HG03196 (cell line): ENCODE measurements around the gene IFT43.

Source experiments
- ATAC-seq: cut with Tn5 transposase; IDR thresholded peaks from one replicate; pipeline ENCODE4 v1.9.1; 2021; ENCODE audit not compliant: unreplicated experiment

IFT43 gene

GRCh38 chr14:76073717-76074116 lies 88.2 kb downstream of the IFT43 start:
- no peak for ATAC-seq

GRCh38 chr14:76077340-76077739 lies 91.8 kb downstream of the IFT43 start:
- ATAC-seq: no peak

- no peak for ATAC-seq
Measured at GRCh38 chr14:76078501-76078900, 92.9 kb downstream of the IFT43 start.

GRCh38 chr14:76080025-76080424 lies 94.5 kb downstream of the IFT43 start:
- no peak for ATAC-seq

- no peak for ATAC-seq
Measured at GRCh38 chr14:76080471-76080870, 94.9 kb downstream of the IFT43 start.

GRCh38 chr14:76081642-76082041 lies 96.1 kb downstream of the IFT43 start:
- no peak for ATAC-seq

GRCh38 chr14:76083796-76084765 lies 98.5 kb downstream of the IFT43 start:
- no peak for ATAC-seq

GRCh38 chr14:76085358-76085757 lies 99.8 kb downstream of the IFT43 start:
- no peak for ATAC-seq

GRCh38 chr14:76086636-76087035 lies 101.1 kb downstream of the IFT43 start:
- no peak for ATAC-seq

- ATAC-seq: no peak
Measured at GRCh38 chr14:76088326-76088725, 102.8 kb downstream of the IFT43 start.

GRCh38 chr14:76088771-76089571 lies 103.4 kb downstream of the IFT43 start:
- ATAC-seq: no peak

GRCh38 chr14:76089575-76089974 lies 104.0 kb downstream of the IFT43 start:
- no peak for ATAC-seq

GRCh38 chr14:76090616-76091391 lies 105.2 kb downstream of the IFT43 start:
- no peak for ATAC-seq

GRCh38 chr14:76093077-76093476 lies 107.5 kb downstream of the IFT43 start:
- ATAC-seq: no peak

GRCh38 chr14:76096257-76096656 lies 110.7 kb downstream of the IFT43 start:
- no peak for ATAC-seq

GRCh38 chr14:76097547-76097946 lies 112.0 kb downstream of the IFT43 start:
- no peak for ATAC-seq

GRCh38 chr14:76098047-76098446 lies 112.5 kb downstream of the IFT43 start:
- no peak for ATAC-seq

GRCh38 chr14:76098916-76099675 lies 113.5 kb downstream of the IFT43 start:
- no peak for ATAC-seq

- ATAC-seq: no peak
Measured at GRCh38 chr14:76100236-76100635, 114.7 kb downstream of the IFT43 start.
